Fibroblast of lung (primary cell): ENCODE results near the gene CIAPIN1.

ENCODE experiments used
- EZH2 ChIP-seq: IDR thresholded peaks from 2 replicates; pipeline ENCODE4 v1.5.1; 2012; ENCODE audit warnings: low read length, control low read depth, mild to moderate bottlenecking; ENCODE audit errors: missing control alignments
- TF ChIP-seq, protein P1 (sequence below), 2 donors: IDR thresholded peaks in 1 of 2; conservative IDR thresholded peaks in 1 of 2; 1 replicate in 1 of 2; 2 replicates in 1 of 2; pipeline ENCODE4 v1.5.1; 2011 to 2012; ENCODE audit warnings: low read length in 2 of 2, control low read depth in 1 of 2, inconsistent platforms in 1 of 2, low read depth in 1 of 2, mild to moderate bottlenecking in 1 of 2

DNA sequence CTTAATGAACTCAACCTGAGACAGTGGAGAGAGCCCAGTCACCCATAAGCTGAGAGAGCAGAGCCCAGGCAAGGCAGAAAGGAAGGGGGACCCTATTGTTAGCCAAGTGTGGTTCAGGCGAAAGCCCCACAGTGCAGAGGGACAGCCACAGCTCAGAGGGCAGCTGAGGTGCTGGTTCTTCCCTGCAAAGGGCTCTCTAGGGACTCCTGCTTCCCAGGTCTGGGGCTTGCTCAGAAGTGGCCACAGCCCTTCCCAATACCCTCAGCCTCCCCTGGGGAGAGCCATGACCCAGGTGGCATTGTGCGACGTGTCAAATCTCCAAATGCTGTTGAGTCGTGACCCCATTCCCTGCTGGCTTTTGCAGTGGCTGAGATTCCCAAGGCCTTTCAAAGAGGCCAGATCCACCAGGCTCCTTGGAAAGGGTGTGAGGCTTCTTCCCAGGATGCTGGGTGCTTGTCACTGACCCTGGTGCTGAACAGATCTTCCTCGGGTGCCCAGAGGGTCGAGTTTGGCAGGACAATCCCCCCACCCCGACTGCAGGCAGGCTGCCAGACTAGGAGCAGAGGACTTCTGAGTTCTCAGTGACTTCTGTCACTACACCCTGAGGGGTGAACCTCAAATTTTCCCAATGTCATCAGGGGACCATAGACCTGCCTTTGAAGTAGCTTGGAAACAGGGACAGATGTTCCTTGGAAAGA, 45.1 kb downstream of the CIAPIN1 start:
- TF ChIP-seq, protein P1, sequence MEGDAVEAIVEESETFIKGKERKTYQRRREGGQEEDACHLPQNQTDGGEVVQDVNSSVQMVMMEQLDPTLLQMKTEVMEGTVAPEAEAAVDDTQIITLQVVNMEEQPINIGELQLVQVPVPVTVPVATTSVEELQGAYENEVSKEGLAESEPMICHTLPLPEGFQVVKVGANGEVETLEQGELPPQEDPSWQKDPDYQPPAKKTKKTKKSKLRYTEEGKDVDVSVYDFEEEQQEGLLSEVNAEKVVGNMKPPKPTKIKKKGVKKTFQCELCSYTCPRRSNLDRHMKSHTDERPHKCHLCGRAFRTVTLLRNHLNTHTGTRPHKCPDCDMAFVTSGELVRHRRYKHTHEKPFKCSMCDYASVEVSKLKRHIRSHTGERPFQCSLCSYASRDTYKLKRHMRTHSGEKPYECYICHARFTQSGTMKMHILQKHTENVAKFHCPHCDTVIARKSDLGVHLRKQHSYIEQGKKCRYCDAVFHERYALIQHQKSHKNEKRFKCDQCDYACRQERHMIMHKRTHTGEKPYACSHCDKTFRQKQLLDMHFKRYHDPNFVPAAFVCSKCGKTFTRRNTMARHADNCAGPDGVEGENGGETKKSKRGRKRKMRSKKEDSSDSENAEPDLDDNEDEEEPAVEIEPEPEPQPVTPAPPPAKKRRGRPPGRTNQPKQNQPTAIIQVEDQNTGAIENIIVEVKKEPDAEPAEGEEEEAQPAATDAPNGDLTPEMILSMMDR (conservative IDR thresholded peaks at IDR 0.05 in 1 of 2, IDR thresholded peaks at IDR 0.05 in 1 of 2; ENCODE audit: low read depth in 1 of 2, low read length in 2 of 2), result no peak
- no peak for TF ChIP-seq EZH2
